Esophagus mucosa (tissue), 1 donor: ENCODE data around the gene LYPD1. TPM values are rescaled to one million over a fixed set of nuclear protein-coding genes. Genes with fewer than 3 reads are reported as not detected.
"Not testable (repeated sequence)": the region's sequence is repeated elsewhere in the genome, so short reads cannot be mapped to it uniquely, and the experiment has no call there.

Source experiments
- ATAC-seq: fragments of 200-7000 bp; cut with Tn5 transposase; one replicate; pipeline ENCODE4 v1.9.1; 2020
- total RNA-seq: library from RNA; stranded (reverse); gene quantifications from one replicate; pipeline ENCODE4 v1.2.4, GENCODE V29; 2023
- donor health status: DM: yes; HTN: yes; CAD: no.

The LYPD1 gene, protein sequence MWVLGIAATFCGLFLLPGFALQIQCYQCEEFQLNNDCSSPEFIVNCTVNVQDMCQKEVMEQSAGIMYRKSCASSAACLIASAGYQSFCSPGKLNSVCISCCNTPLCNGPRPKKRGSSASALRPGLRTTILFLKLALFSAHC
- total RNA-seq = 1.6 TPM

DNA sequence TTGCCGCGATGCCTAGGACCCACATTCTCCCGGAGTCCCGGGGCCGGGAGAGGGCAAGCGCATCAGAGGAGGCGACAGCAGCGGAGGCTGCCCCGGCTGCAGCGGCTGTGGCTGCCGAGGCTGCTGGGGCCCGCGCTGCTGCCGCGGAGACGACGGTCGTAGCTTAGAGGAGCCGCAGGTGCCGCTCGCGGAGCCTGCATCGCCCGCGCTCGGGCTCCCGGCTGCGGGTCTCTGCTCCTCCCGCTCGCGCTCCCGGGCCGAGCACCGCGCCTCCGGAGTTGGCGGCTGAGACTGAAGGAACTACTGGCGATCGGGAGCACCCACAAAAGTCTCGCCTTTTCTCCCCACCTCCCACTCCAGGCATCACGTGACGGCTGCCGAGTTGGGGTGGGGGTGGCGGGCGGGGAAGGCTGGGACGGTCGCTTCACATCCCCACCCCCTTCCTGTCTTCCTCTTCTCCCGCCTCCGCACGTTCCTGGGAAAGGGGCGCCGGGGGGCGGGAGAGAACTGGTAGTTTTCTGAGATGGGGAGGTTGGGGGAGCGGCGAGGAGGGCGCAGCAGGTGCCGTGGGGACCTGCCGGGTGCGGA, at the start of gene LYPD1:
Gene LYPD1, minus strand, starts transcription at position 298 of the 588 bp plus-strand sequence. Its CDS starts 273 bp downstream, at position 25.
- peak; percentile 53 for ATAC-seq

DNA sequence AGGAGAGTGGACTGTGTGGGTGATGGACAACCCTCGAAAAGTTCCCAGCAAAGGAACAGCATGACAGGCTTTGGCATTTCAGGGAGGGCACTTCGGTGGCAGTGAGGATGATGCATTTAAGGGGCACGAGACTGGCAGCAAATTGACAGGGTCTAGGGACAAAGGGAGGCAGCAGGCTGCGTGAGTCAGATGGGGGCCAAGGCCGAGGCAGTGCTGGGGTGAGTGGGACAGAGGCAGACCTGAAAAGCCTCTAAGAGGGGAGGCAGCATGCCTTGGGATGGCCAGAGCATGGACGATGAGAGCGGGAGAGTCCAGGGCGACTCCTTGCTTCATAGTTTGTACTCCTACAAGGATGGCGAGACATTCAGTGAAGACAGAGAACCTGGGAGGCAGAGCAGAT, 49.5 kb upstream of the LYPD1 start:
- no peak for ATAC-seq

DNA sequence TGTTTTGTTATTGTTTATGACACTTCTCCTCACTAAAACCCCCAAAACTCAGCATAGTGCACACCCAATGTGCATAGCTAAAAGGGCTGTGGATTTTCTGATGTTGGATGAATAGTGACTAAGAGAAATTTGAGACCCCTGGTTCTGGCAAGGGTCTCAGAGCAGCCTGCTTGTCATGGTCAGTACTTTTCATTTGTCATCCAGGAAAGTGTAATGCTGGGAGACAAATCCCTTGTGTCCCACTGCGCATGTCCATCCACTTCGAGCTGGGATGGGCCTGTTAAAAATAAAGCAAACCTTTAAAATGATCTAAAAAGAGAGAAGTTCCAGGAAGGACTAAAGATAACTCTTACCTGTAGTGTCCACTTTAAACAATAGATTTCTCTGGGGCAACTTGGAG, 46.9 kb upstream of the LYPD1 start:
- ATAC-seq = no peak

DNA sequence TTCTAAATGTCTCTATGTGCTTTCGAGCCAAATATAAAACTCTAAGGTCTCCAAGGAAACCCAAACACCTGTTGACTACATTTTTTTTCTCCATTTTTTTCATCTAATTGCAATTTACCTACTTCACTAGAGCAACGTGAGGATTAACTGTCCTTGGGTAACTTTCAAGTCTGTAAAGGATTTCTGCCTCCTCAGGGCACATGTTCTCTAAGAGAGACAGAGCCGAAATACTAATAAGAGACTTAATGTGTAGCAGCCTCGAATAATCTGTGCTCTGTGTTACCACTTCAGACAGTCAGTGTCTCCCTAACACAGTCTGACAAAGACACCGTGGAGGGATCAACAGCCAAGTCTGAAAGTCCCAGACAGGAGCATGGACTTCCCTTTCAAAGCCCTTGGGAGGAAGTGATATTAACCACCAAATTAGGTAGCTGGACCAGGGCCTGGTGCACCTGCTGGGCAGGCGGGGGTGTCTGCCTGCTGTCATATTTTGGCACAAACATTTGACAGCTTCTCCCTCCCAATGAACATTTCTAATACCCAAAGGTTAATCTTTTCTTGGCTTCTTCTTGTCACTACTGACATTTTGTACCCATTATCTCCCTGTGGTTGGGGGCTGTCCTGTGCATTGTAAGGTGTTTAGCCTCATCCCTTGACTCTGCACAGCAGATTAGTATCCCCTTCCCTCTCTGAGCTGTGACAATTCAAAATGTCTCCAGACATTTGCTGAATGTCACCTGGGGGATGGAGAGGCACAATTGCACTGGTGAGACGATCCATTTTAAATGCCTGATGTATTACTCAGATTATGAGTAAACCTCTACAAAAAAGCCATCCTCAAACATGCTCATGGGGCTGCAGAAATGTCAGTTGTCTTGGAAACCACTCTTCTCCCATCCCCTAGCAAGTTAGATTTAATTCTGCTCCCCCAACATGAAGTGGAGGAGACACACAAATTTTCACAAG, 45.7 kb upstream of the LYPD1 start:
- ATAC-seq = no peak

DNA sequence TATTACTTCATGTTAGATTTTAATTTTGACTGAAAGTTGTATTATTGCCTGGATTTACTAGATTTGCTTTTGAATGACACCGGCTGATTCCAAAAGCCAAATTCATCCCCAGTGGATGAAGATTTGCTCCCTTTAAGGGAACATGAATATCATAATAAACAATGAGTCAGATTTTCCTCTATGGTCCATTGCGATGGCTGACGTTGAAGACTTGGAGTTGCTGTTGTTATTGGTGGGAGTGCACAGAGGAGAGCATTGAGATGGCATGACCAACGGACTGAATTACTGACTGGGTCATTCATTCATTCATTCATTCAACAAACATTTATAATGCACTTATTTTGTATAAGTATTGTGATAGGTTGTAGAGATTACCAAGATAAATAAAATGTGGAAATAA, 33.4 kb upstream of the LYPD1 start:
- no peak for ATAC-seq

DNA sequence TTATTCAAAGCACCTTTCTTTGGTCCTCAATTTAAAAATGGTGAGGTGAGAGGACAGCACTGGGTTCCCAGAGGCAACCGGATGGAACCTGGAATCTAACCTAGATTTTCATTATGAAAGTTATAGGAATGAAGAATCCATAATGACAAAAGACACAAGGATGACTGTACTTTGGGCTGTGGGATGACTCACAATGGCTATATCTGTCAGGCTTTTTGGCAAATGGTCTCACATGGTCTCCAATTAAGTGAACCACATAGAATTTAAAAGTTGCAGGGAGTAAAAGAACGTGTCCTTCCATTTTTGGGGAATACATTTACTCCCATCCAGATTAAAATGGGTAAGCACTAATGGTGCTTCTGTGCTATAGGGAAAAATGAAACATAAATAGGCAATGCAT, 31.8 kb upstream of the LYPD1 start:
- ATAC-seq = no peak

DNA sequence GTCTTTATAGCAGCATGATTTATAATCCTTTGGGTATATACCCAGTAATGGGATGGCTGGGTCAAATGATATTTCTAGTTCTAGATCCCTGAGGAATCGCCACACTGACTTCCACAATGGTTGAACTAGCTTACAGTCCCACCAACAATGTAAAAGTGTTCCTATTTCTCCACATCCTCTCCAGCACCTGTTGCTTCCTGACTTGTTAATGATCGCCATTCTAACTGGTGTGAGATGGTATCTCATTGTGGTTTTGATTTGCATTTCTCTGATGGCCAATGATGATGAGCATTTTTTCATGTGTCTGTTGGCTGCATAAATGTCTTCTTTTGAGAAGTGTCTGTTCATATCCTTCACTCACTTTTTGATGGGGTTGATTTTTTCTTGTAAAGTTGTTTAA, 29.8 kb upstream of the LYPD1 start:
- not testable (repeated sequence) for ATAC-seq

DNA sequence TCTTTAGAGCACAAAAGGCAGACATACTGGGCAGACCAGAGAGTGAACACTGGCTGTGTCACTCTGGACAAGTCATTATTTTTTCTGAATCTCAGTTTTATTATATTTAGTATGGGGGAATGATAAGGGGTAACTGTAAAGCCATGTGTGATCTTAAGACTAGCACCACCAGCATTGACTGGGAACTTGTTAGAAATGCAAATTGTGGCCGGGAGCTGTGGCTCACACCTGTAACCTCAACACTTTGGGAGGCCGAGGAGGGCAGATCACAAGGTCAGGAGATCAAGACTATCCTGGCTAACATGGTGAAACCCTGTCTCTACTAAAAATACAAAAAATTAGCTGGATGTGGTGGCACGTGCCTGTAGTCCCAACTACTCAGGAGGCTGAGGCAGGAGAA, 28.3 kb upstream of the LYPD1 start:
- ATAC-seq = not testable (repeated sequence)

DNA sequence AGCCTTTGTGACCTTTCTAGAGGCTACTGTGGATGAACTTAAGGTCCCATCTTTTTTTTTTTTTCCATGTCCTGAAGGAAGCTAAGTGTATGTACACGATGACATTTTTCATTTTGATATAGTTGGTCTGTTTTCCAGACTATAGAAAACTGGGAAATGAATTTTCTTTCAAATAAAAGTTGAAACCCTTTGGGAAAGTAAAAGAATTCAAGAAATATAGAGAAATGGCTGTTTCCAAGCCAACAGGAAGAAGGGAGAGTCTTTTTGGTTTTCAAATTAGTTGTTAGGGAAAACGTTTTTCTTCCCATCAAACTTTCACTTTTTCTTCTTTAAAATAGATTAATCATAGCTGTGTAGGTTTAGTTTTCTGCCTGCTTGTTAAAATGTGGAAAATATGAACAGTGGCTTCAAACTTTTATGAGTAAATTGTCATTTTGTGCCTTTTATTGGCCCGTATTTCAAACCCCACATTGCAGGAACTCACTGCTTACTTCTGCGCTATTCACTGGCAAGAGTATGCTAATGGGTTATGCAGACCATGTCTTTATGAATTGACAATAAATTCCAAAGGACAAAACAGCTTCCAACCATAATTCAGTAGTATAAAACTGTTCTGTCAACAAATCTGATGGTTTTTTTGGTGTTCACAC, 27.7 kb upstream of the LYPD1 start:
- no peak for ATAC-seq

DNA sequence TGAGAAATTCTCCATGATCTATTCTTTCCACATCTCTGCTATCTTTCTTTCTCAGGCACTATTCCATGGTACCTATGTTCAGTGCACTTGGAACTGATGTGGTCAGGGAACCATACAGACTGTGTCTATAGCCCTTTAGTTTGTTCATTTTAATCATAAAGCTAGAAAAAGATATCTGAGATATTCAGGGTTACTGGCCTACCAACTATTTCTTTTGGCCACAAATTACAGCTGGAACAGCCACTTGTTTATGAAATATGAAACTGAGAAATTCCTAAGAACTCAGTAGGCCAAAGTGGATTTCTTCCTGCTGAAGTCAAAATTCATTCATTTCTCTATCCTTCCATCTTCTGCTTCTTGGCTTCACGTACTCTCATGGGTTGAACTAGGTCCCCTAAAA, 22.8 kb upstream of the LYPD1 start:
- ATAC-seq = no peak

DNA sequence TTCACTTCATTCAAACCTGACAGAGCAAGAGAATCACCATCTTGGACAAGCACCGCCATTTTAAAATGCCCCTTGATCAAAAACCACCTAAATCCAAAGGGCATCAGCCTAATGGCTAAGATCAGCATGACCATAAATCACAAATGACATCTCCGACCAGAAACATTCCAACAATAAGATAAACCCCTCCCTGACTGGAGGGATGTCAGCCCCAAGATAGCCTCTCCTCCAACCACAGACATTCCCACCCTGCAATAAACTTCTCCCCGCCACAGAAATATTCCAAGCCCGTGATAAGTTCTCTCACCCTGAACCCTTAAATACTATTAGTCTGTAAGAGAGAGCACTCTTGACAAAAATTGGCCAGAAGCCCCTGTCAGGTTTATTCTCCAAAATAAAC, 21.6 kb upstream of the LYPD1 start:
- ATAC-seq = no peak

DNA sequence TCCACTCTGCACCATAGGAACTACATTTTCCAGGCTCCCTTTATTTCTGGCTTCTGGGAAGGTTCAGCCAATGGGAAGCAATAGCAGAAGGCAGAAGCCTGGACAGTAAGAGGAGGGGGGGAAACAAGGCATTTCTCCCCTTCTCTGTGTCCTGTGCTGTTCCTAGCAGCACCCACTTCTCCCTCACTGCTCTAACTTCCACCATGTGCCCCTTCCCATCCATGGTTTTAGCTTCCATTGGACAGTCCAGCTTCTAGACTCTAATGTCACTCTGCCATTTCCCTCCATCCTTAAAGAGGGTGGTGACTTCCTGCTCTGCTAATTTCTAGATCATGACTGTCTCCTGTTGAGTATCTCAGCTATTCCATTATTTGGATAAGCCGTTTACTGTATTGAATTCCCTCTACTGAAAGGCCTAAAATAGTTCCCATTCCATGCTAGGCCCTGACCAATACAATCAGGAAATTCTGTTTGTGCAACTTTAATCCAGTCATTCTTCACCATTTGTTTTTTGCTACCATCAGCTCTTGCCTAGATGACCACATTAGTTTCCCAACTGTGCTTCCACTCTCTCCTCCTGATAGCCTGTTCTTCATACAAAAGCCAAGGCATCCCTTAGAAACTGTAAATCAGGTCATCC, 20.8 kb upstream of the LYPD1 start:
- ATAC-seq = no peak

DNA sequence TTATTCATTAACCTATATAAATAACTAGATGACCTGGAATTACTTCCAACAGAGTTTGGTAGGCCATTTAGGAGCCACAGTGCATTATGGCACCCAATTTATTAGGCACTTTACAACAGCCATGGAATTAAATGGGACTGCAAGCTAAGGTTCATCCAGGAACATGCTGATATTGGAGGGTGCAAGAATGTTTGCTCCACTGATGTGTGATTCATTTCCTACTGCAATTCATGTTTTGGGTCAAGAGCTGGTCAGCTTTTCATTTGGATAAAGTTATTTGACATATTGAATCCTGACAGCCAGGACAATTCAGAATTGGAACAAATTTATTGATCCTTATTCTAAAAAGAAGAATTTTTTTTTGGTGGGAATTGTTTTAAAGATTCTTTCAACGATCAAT, 11.8 kb upstream of the LYPD1 start:
- ATAC-seq = no peak

DNA sequence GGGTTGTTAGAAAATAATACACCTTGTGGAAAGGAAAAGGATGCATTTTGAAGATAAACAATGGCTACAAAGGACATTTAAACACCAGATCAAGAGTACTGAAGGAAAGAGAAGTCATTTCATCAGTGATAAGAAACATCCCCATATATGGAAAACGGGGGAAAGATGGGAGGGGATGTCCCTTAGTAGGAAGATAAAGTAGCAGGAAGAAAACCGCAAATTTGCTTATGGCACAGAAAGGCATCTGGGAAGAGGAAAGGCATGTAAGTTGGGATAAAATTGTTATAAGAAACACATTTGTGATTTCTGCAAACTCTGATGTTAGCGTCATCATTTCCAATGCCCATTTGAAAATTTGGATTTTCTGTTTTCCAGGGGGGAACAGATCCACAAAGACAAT, 10.5 kb upstream of the LYPD1 start:
- ATAC-seq = no peak

DNA sequence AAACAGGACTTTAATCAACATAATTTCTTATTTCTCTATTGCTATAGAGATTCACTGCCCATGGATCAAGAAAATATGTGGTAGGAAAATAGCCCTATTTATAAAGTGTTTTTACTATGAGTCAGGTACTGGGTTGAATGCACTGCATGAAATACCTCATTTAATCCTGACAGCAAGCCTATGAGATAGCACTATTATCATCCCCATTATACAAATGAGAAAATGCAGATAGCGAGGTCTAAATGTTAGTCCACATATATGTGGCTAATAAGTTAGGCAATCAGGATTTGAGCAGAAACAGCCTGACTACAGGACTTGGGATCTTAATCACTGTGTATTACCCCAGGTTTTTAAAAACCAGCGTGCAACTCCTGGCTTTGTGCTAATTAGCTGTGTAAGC, 8.5 kb upstream of the LYPD1 start:
- ATAC-seq = no peak

DNA sequence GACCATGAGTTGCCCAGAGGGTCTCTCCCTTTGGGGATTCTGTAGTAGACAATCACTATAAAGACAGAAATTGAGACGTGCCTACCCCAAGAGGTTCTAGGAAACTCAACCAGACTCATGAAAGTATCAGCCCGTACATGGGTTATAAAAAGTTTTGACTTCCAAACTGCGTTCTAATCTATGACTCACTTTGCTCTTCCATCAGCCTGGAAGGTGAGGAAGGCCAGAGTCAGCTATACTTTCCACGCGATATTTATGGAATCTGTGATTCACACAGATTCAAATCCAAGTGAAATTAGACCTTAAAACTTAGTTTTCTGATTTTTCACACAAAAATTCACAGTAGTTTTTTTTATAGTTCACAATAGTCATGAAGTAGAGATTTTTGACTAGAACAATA, 7.7 kb upstream of the LYPD1 start:
- ATAC-seq = no peak

DNA sequence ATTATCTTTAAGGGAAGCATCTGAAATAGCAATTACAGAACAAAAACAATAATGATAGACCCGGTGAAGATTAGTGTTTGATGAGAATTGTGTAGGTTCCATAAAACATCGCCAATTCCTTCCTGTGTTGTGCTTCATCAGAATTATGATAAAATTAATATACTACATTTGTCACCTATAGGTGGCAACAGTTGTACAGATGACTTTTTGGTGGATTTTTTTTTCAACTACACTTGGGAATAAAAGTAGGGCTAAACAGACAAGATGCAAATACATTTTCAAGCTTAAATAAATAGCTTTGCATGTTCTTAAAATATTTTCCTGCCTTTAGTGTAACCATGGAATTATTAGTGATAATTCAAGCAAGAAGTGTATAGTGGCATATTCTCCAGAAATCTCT, 7.0 kb upstream of the LYPD1 start:
- no peak for ATAC-seq

DNA sequence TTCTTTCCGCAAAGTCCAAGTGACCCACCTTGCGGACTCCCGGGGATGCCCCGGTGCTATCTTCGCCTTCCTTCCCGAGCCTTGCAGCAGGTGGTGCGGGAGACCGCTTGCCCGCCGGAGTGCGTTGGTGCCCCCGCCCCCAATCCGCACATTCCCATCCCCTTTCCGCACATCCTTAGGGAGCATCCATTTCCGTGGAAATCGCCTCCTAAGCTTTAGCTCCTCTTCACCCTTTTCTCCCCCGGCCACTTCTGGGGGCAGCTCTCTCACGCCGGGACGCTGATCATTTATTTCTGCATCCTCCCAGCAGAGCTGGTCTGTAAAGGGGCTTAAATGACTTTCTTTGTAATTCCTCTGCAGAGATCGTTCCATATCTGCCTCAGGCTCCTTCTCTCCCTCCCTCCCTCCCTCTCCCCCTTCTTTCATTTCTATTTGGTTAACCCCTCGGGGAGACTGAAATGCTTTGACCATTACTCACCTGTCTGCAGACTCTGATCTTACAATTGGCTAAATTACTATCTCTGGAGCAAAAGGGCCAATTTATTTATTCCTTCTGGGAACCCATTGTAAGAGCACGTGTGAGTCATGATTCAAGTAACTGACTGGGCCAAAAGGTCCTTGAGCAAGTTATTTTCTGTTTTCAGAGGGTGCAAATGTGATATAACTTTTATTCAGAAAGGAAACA, 1.3 kb upstream of the LYPD1 start:
- no peak for ATAC-seq

DNA sequence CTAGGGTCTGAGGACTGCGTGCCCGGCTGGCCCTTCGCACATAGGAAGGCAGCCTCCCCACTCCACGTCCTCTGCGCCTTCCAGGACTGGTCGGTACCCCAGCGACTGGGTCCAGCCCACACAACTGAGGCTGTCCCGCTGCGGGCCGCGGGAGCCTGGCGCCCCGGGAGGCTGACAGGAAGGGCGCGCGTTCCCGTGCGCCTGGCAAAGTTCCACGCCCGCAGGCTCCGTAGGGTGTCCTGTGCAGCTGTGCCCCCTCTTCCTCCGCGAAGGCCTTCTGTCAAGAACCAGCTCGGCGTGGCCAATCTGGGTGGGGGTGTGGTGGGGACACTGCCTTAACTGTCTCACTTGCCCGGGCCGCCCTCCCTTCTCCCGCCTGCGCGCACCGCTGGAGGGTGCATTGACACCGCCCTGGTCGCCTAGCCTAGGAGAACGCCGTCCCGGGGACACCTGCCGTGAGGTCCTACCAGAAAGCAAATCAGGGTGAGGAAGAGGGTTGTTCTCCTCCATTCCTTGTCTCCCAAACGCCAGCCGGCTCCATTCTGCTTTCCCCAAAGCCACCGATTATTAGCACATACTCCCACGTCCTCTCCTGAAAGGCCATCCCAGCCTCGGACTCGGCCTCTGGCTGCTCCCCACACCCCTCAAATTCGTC, 618 bp upstream of the LYPD1 start:
- peak; percentile 47 for ATAC-seq

DNA sequence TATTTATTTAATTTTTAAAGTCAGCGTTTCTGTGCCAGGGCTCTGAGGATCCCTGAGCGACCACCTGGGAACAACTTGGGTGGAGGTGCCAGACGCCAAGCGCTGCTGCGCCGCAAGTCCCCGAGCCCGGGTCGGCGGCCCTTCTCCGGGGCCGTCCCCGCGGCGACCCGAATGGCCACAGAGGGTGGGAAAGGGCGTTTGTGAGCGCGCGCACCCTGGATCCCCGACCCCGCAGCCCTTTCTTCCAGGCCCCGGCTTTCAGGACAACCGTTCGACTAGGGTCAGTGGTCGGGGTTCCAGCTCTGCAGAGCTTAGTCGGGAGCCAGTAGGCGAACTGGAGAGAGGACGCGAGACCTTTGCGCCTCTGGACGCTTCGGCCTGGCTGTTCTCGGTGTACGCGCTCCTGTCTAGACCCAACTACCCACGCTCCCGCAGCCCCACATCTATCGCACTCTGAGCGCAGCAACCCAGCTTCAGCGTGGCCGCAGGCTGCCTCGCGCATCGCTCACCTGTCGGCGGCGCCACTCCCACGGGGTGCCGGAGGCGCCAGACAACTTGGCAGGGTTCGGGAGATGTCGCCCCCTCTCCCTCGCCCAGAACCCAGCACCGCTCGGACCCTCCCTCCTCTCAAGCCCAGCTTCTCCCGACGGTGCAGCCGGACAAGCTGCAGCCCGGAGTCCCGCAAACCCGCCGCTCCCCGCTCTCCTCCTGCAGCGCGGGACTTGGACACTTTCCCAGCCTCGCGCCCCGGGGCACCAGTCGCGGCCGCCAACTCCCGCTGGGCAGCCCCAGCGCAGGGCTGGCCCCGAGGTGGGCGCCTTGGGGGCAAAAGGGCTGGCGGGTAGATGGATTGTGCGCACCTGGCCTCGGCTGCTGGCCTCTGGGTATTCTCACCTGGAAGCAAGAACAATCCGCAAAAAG, 758 bp downstream of the LYPD1 start:
- ATAC-seq = peak; percentile 47
